ENCODE data around the gene DMBT1.
"Not testable (repeated sequence)": the region's sequence is repeated elsewhere in the genome, so short reads cannot be mapped to it uniquely, and the experiment has no call there.

DNA sequence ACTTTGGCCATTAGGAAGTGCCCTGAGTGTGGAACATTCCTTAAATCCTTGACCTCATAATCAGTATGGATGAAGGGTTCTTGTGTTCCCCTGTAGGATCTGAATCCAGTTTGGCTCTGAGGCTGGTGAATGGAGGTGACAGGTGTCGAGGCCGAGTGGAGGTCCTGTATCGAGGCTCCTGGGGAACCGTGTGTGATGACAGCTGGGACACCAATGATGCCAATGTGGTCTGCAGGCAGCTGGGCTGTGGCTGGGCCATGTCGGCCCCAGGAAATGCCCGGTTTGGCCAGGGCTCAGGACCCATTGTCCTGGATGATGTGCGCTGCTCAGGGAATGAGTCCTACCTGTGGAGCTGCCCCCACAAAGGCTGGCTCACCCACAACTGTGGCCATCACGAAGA is 60.4 kb downstream of the DMBT1 start:
- TF ChIP-seq, protein P1, sequence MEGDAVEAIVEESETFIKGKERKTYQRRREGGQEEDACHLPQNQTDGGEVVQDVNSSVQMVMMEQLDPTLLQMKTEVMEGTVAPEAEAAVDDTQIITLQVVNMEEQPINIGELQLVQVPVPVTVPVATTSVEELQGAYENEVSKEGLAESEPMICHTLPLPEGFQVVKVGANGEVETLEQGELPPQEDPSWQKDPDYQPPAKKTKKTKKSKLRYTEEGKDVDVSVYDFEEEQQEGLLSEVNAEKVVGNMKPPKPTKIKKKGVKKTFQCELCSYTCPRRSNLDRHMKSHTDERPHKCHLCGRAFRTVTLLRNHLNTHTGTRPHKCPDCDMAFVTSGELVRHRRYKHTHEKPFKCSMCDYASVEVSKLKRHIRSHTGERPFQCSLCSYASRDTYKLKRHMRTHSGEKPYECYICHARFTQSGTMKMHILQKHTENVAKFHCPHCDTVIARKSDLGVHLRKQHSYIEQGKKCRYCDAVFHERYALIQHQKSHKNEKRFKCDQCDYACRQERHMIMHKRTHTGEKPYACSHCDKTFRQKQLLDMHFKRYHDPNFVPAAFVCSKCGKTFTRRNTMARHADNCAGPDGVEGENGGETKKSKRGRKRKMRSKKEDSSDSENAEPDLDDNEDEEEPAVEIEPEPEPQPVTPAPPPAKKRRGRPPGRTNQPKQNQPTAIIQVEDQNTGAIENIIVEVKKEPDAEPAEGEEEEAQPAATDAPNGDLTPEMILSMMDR (IDR thresholded peaks at IDR 0.05; ENCODE audit: borderline replicate concordance, extremely low read depth, low read length, poor library complexity, severe bottlenecking): not testable (repeated sequence)
- TF ChIP-seq EZH2 (IDR thresholded peaks at IDR 0.05; ENCODE audit: borderline replicate concordance, low read depth, low read length, severe bottlenecking): not testable (repeated sequence)

All from DND-41 (cell line).